Measurements from ENCODE around the gene GABRR2.

- TF ChIP-seq CTCF (IDR thresholded peaks at IDR 0.05) (no peak), POLR2A (IDR thresholded peaks at IDR 0.05) (no peak)
These were observed 98.7 kb downstream of the GABRR2 start for GRCh38 chr6:89216411-89216810.

All from Peyer's patch (tissue), 4 donors.